GM12892 (cell line): ENCODE data around the gene MAP1LC3B.

Experiments
- DNase-seq: peaks from one replicate; pipeline ENCODE4 v3.0.0; 2011; ENCODE audit not compliant: insufficient read length
- FAIRE-seq: peaks from 2 replicates; lab custom pipeline; 2011; peaks lifted over from hg19 to GRCh38; lab: Jason Lieb, UNC
- POLR2A ChIP-seq: IDR thresholded peaks from 2 replicates; pipeline ENCODE4 v1.6.1; 2011; ENCODE audit warnings: low read depth, low read length, control low read depth
- POLR2AphosphoS5 ChIP-seq: IDR thresholded peaks from 2 replicates; pipeline ENCODE4 v1.6.1; 2011; ENCODE audit warnings: low read depth, low read length, control low read depth
- TAF1 ChIP-seq: IDR thresholded peaks from 2 replicates; pipeline ENCODE4 v1.6.1; 2011; ENCODE audit warnings: low read depth, mild to moderate bottlenecking, control low read depth, low read length, borderline replicate concordance

MAP1LC3B gene

DNA sequence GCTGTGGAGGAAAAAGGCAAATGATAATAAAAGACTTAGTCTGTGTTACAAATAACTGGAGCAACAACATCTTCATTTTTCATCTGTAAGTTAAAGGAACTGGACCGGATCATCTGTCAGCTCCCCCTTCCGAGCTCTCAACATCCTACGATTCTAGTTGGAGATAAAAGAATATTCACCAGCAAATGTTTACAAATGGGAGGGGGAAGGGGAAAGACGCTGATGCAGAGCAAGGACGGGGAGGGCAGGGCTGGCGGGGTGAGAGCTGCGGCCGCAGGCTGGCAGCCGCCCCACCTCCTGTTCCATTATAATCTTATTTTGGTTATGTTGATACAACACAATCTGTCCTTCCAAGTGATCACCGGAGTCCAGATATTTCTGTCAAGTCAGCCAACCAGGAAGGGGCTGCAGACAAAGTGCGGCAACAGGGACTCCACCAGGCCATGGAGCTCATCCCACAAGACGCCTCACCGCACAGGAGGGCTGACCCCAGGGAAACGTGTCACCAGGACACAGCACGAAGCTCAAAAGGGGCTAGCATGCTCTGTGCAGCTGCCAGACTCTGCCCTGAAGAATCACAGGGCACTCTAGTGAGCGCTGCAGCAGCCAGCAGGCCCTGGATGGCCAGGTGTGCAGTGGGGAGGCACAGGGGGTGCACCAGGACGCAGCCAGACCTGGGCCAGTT lies 28.2 kb upstream of the MAP1LC3B start:
- no peak for FAIRE-seq
- TF ChIP-seq TAF1, result no peak
- no peak for TF ChIP-seq POLR2A
- no peak for DNase-seq

DNA sequence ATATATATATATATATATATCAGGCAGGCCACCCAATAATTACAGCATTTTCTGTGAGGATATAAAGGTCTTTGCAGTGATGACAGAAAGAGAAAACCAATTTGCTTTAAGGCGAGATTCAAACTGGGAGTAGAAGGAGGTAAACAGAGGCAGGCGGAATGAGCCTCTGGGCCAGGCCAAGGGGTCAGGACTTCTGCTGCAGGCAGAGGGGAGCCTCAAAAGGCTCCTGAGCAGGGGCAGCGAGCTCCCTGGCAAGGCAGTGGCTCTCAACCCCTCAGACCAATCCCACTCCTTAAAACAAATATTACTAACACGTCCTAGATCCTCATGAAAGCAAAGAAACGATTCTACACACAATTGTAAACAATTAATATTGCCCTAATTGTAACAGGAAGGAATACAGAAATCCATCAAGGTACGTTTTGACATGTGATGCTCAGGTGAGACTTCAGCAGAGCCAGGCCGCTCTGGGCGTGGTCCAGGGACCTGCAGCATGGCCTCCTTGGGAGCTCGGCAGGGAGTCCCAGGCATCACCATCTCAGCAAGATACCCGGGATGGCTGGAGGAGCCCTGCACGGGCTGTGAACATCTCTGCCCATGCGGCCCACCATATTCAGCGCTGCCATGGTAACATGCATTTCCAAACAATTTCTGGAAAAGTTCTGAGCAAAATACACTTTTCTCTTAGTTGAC lies 27.0 kb upstream of the MAP1LC3B start:
- DNase-seq (no peak), FAIRE-seq (no peak)
- TF ChIP-seq TAF1 (no peak), POLR2A (no peak), POLR2AphosphoS5 (no peak)

DNA sequence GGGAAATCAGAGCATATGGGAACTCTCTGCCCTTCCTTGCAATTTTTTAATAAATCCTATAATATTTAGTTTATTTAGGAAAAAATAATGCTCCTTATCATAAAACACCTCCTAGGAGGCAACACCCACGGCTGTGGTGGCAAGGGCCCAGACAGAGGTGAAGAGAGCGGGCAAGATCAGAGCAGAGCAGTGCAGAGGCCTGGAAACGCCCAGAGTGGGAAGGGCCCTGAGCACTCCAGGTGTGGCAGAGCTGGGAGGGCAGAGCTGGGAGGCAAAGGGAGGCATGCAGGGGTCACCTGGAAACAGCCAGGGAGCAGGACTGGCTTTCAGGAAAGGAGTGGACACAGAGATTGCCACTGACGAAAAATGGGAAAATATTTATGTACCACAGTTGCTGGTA lies 25.8 kb upstream of the MAP1LC3B start:
- no peak for FAIRE-seq
- TF ChIP-seq TAF1 (no peak), POLR2AphosphoS5 (no peak), POLR2A (no peak)
- no peak for DNase-seq

DNA sequence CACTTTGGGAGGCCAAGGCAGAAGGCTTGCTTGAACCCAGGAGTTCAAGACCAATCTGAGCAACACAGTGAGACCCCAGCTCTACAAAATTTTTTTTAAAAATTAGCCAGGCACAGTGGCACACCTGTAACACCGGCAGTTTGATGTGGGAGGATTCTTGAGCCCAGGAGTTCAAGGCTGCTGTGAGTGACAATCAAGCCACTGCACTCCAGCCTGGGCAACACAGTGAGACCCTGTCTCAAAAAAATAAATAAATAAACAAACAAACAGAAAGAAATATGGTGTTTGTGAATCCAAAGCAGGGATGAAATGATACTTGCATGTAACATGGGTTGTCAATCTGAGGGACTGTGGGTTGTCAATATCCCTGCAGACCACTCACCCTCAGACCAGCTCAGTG lies 25.2 kb upstream of the MAP1LC3B start:
- no peak for TF ChIP-seq POLR2AphosphoS5
- no peak for TF ChIP-seq TAF1
- no peak for TF ChIP-seq POLR2A
- DNase-seq, result no peak
- FAIRE-seq, result no peak

DNA sequence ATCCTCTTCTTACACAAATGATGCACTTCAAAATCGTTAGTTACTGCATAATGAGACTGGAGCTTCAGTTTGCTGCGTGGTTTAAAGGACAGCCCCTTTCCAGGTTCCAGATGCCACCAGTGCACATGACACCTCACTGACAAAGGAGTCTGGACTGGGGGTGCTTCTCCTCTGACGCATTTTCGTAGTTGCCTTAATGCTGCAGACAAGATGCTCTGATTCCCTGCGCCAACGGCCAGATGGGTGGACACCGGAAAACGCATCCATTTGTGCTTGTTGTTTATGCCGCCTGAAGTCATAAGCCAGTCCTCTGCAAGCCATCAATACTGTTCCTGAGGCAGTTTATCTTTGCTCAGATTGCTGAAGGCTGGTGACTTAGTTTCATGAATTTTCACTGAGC lies 24.6 kb upstream of the MAP1LC3B start:
- no peak for DNase-seq
- no peak for TF ChIP-seq POLR2A
- TF ChIP-seq POLR2AphosphoS5, result no peak
- no peak for TF ChIP-seq TAF1
- no peak for FAIRE-seq

DNA sequence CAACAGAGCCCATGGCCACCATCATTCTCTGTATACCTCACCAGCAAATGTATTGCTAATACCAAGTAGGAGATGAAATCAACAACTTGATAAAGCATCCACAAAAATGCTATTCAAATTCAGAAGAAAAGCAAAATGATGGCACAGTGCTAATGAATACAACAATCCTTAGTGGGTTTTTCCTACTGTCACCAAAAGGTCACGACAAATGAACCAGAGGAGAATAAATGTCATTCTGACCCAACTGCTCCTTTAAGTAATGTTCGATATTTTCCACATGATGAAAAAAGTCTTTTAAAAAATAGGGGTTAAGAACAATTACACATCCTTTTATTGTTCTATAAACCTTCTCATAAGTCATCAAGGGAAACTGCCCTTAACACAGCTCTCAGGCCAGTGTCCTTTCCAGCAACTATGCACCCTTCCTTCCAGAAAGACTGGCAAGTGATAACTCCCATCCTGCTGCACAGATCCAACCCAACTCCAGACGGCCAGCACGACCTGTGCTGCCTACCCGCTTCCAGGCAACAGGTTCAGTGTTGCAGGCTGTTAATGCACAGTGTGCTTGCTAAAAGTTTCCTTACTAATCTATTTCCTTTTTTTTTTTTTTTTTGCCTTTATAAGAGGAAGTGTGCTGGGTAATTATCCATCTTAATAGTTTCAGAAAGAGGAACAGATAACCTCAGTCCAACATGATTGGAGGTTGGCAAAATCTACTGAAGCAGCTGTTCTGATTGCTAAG lies 23.9 kb upstream of the MAP1LC3B start:
- TF ChIP-seq POLR2A (no peak), TAF1 (no peak), POLR2AphosphoS5 (no peak)
- DNase-seq, result no peak
- FAIRE-seq, result no peak

DNA sequence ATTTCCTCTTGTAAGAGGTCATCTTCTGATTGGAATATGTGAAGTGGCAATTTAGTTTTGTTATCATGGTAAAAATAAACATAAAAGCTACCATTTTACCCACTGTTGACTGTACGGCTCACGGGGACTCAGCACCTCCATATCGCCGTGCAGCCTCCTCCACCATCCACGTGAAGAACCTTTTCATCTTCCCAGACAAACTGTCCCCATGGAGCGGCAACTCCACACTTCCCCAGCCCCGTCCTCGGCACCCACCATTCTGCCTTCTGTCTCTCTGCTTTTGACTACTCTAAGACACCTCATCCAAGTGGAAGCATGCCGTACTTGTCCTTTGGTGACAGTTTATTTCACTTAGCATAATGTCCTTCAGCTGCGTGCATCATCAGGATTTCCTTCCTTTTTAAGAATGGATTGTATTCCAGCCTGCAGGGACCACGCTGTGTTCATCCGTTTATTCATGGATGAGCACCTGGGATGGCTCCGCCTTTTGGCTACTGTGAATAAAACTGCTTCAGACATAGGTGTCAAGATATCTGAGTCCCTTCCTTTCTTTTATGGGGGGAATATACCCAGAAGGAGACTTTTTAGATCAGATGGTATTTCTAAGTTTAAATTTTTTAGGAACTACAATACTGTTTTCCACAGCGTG lies 22.9 kb upstream of the MAP1LC3B start:
- no peak for TF ChIP-seq POLR2A
- TF ChIP-seq TAF1, result no peak
- no peak for TF ChIP-seq POLR2AphosphoS5
- FAIRE-seq (no peak), DNase-seq (no peak)

DNA sequence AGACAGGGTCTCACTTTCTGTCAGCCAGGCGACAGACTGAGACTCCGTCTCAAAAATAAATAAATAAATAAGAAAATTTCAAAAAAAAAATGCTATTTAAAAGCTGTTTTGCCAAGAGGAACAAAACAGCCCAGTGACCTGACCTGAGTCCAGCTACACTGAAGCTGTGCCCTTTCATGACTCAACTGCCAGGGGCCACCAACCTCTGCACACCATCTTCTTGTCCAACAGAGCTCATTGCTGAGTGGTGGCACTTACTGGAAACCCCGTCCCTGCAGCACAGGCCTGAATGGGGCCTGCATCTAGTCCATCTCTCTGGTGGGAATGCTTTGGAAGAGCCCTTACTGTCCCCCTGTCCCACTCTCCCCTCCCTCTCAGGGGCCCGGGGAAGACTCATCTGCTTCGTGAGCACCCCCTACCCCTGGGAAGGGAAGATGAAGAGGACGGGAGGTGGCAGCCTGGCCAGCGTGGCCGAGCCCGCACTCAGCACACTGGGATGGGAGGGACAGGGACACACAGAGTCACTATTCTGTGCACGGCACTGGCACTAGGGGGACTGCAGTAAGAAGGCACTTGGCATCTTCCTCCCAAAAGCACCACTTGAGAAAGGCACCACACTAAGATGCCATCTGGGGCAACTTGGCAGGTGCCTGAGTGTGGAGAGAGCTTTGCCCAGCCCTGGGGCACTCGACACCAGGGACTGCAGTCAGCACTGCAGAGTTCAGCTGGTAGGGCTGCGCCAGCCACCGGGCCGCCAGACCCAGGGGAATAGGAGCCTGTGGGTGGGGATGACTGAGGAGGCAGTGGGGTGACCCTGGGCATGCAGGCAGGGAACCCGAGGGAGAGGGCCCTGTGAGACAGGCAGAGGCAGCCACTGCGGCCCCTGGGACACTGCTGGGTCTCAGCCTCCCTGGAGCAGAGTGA lies 22.1 kb upstream of the MAP1LC3B start:
- FAIRE-seq (no peak), DNase-seq (no peak)
- TF ChIP-seq TAF1 (no peak), POLR2AphosphoS5 (no peak), POLR2A (no peak)

DNA sequence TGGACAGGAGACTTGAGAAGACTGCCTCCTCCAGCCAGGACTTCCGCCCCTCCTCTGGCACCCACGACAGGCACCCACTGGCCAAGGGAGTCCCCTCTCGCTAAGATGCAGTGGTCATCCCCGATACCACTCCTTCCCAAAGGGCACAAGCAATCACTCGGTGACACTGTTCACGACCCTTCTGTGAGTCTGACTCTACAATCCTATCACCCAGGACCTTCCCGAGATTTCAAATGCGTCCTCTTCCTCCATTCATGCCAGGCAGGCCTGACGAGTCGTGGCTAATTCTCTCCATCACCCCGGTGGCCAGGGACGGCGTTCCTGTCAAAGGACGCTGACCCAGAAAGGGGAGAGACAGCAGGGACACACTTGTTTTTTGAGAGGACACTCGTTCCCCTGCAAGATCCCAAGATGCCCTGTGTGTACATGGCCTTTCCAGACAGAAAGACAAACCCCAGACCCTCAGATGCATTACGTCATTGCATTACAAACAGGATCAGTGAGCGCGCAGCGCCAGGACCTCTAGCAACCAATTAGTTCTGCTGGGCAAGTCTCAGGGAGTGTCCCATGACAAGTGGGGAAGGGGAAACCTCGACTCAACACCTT lies 20.8 kb upstream of the MAP1LC3B start:
- FAIRE-seq (no peak), DNase-seq (no peak)
- no peak for TF ChIP-seq POLR2AphosphoS5
- TF ChIP-seq POLR2A, result no peak
- TF ChIP-seq TAF1, result no peak

DNA sequence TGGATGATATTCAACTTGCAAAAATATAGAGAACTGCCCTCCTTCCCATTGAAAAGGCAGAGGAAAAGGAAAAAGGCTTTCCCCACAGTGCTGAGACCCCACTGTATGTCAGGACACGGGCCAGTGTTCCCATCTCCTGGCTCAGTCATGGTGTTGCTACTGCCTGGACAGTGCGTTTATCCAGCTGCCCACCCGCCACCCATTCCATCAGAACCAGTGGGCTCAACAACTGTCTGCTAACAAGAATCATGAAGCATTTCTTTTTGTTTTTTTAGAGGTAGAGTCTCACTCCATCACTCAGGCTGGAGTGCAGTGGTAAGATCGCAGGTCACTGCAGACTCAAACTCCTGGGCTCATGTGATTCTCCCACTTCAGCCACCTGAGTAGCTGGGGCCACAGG lies 19.8 kb upstream of the MAP1LC3B start:
- FAIRE-seq (no peak), DNase-seq (no peak)
- no peak for TF ChIP-seq POLR2A
- no peak for TF ChIP-seq TAF1
- TF ChIP-seq POLR2AphosphoS5, result no peak
